T47D (cell line): ENCODE data around the gene TIMP3.

Experiments used
- DNase-seq, 2 experiments: peaks; one replicate each; pipeline versions ENCODE4 v3.0.0 to v3.0.0-alpha.2; 2011 to 2012; ENCODE audit warnings: low read depth in 1 of 2, low spot score in 1 of 2
- JUND ChIP-seq: IDR thresholded peaks from 2 replicates; pipeline ENCODE4 v1.6.1; 2012; ENCODE audit warnings: low read depth
- in situ Hi-C: cut with HindIII; loops from 2 replicates; pipeline ENCODE4 v1.10.0; 2016; ENCODE audit warnings: low sequenced_read_pairs, low pct_unique_long_range_greater_than_20kb

The TIMP3 gene

DNA sequence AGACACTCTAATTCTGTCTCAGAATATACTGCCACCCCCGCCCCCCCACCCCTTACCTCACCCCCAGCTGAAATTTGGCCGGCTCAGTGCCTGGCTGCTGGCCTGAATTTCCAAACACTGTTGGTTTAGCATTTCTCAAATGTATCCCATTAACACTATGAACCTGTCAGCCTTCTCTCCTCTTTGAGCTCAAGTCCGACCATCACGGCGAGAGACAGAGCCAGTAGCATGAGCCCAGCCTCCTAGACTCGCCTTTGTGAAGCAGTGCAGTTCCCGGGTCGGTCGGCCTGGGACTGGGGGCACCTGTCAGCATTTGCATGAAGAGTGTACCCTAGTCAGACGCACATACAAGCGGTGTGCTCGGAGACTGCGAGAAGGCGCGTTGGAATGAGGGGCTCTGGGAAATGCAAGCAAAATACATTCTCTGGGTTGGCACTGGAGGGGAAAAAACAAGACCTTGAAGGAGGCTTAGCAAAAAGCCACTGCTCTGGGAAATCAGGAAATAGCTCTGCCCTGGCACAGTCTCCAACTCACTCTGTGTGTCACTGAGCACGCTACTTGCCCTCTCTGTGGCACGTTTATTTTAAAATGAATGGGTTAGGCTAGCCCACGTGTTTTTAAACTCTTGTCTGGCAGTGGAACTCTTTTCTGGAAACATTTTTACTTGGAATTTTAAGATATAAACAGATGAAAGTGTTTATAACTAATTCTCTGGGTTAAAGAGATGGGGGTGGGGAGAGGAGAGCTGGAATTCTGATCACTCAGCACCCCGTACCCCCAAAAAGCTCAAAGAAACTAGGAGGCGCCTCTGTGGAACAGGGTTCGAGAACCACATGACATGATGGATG lies 108.3 kb downstream of the TIMP3 start:
- in situ Hi-C loops = no loop called here
- TF ChIP-seq JUND = no peak

DNA sequence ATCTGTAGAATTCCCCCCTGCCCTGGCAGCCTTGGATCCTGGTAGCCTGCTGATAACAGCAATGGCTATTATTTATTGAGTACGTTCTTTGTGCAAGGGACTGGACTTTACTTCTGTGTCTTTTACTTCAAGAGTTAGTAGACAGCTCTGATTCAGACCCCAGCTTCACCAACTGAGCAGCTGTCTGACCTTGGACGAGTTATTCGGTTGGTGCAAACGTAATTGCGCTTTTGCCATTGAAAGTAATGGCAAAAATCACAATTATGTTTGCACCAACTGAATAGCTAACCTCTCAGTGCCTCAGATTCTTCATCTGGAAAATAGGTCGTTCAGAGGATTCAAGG lies 108.9 kb downstream of the TIMP3 start:
- no peak for DNase-seq
- in situ Hi-C loops = no loop called here
- TF ChIP-seq JUND = no peak

More for the DNA sequence above, 108.3 kb downstream of the TIMP3 start:
- DNase-seq = no peak

DNA sequence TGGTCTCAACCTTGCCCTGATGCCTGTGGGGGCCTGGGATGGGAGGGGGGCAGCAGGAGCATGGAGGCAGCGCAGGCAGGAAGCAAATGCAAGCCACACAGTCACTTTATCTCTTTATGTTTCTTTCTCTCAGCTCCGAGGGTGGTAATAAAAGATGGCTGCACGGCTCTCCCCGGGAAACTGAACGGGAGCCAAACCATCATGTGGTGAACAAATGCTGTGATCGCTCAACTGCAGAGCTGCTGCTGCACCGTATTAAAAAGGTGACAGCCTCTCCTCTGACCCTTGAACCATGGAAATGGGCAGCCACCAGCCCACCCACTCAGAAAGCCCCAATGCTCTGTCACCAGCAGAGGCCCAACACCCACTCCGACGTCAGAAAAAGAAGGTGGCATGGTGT lies 110.0 kb downstream of the TIMP3 start:
- DNase-seq = no peak
- TF ChIP-seq JUND = no peak
- in situ Hi-C loops = no loop called here
